Hindlimb muscle (tissue), 1 donor: ENCODE measurements around the gene STK24. TPM values are rescaled to one million over a fixed set of nuclear protein-coding genes. Genes with fewer than 3 reads are reported as not detected.
A peak's percentile ranks its signal among the peaks of the same experiment; 100 is the strongest.

Source experiments
- DNase-seq: peaks from one replicate; pipeline ENCODE4 v3.0.0-alpha.2; 2013
- polyA plus RNA-seq: library from polyadenylated mRNA; unstranded; fragments of 120-200 nt; gene quantifications from one replicate; pipeline ENCODE4 v1.2.1, GENCODE V29; 2013; ENCODE audit not compliant: insufficient read length

Gene STK24
- polyA plus RNA-seq, 1 donor = 43.1 TPM

- DNase-seq = no peak
Observed at GRCh38 chr13:98487016-98487415, 89.9 kb downstream of the STK24 start.

- DNase-seq = no peak
Observed at GRCh38 chr13:98486412-98486811, 90.5 kb downstream of the STK24 start.

GRCh38 chr13:98485561-98485960, 91.3 kb downstream of the STK24 start:
- DNase-seq = no peak

GRCh38 chr13:98484289-98485219, 92.4 kb downstream of the STK24 start:
- DNase-seq = peak; percentile 88

- DNase-seq = no peak
Observed at GRCh38 chr13:98483601-98484288, 93.2 kb downstream of the STK24 start.

- DNase-seq = peak; percentile 56
Observed at GRCh38 chr13:98482476-98483444, 94.1 kb downstream of the STK24 start.

GRCh38 chr13:98480915-98481877, 95.7 kb downstream of the STK24 start:
- no peak for DNase-seq

GRCh38 chr13:98479496-98480003, 97.4 kb downstream of the STK24 start:
- no peak for DNase-seq

GRCh38 chr13:98478189-98479129, 98.4 kb downstream of the STK24 start:
- no peak for DNase-seq

GRCh38 chr13:98476538-98476966, 100.4 kb downstream of the STK24 start:
- no peak for DNase-seq

GRCh38 chr13:98476106-98476505, 100.8 kb downstream of the STK24 start:
- DNase-seq = no peak

- DNase-seq = no peak
Observed at GRCh38 chr13:98475522-98475921, 101.4 kb downstream of the STK24 start.

- DNase-seq = no peak
Observed at GRCh38 chr13:98474761-98475160, 102.1 kb downstream of the STK24 start.

GRCh38 chr13:98474292-98474691, 102.6 kb downstream of the STK24 start:
- no peak for DNase-seq

GRCh38 chr13:98473788-98474144, 103.1 kb downstream of the STK24 start:
- DNase-seq = no peak

GRCh38 chr13:98473135-98473787, 103.6 kb downstream of the STK24 start:
- no peak for DNase-seq

- no peak for DNase-seq
Observed at GRCh38 chr13:98471934-98472333, 105.0 kb downstream of the STK24 start.

GRCh38 chr13:98470920-98471319, 106.0 kb downstream of the STK24 start:
- DNase-seq = no peak

- DNase-seq = no peak
Observed at GRCh38 chr13:98468929-98469328, 108.0 kb downstream of the STK24 start.
